HG03095 (cell line): ENCODE data around the gene UBAP1L.
"Not testable (repeated sequence)": the region's sequence is repeated elsewhere in the genome, so short reads cannot be mapped to it uniquely, and the experiment has no call there.

Source experiments
- ATAC-seq: cut with Tn5 transposase; IDR thresholded peaks from one replicate; pipeline ENCODE4 v1.9.1; 2021; ENCODE audit warnings: moderate library complexity; ENCODE audit not compliant: unreplicated experiment

UBAP1L gene

DNA sequence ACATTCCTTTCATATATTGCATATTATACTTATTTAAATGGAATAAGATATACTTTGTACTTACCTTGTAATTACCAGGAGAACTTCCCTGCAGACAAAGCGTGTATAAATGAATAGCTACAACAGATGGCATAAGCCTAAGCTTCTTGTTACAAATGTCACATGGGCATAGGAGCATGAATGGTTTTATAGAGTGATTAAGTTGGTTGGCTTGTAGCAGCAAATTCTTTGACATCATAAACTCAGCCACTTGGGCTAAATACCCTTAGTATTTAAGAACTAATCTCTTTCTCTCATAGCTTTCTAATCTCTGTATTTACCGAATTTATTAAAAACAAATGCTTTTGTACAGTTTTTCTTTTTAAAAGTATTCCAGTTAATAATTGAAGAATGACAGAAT is at the start of gene UBAP1L:
TSS of gene UBAP1L (minus strand) at position 115 of the 400 bp plus-strand sequence. CDS start 8,985 bp downstream, outside the sequence.
- ATAC-seq: no peak

DNA sequence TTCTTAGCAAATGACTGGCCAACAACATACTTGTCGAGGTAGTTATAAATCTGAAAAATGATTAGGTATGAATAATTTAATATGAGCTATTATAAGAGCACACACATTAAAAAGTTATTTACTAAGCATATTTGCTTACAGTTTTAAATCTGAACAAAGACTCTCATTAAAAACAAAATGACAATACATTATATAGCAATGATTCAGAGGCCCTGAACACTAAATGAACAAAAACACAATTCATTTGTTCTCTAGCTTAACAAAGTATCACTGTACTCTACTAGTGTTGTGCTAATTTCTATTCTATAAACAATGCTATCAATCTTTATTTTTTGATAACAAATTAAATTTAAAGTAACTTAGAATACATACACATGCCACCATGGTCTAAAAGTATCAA is 49.1 kb upstream of the UBAP1L start:
- no peak for ATAC-seq

DNA sequence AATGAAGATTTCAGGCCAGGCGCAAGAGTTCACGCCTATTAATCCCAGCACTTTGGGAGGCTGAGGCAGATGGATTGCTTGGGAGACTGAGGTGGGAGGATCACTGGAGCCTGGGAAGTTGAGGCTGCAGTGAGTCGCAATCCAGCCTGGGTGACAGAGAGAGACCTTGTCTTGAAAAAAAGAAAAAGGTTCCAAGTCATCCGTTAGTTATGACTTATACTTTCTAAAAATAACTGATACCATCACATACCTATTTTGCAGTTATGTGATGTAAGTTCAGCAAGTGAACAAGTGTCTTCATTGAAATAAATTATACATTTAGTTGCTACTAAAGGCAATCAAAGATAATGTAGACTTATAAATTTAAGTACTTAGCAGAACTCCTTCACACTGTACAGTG is 48.0 kb upstream of the UBAP1L start:
- no peak for ATAC-seq

DNA sequence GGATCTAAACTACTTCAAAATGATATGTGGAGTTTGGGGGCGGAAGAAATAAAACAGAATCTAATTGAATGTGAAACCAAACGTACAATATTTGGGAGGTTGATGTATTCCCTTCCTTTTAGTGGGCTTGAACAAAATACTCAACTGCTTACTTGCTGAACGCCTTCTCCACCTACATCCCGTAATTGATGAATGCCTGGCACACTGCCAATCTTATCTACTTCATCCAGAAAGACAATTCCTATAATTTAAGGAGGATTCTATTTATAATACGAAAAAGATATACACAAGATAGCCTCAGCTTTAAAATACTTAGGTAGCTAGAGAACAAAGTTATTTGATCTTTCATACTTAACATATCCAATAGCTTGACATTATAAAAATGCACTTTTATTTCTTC is 41.7 kb upstream of the UBAP1L start:
- ATAC-seq: no peak

DNA sequence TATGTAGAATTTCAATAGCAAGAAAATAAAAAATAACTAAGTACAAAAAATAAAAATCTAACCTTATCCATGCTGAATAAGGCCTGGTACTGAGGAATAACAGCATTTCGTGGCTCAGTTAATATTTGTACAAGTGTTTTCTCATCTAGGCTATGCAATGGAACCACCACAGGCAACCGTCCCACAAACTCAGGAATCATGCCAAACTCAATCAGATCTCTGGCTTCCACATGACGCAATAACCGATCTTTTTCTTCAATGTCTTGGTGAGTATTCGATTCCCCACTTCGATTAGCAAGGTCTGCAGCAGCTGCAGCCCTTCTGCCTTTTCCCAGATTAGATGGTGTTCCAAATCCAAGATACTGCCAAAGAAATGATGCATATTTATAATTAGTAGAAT is 39.7 kb upstream of the UBAP1L start:
- no peak for ATAC-seq

DNA sequence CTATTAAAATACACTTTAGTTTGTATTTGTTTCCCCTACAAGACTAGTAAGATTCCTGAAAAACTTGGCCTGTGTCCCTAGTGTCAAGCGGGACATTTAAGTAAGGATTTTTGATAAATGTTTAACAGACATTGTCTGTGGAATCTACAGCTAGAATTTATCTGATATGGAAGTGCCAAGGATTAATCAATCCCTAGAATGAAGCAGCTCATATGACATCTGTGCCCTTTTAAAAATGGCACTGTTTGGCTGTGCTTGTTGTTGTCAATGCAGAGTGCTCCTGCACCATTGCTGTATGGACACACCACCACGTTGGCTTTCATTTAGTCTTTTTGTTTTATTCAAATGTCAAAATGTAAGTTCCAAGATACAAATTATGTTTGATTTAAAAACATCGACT is 32.9 kb upstream of the UBAP1L start:
- ATAC-seq: no peak

DNA sequence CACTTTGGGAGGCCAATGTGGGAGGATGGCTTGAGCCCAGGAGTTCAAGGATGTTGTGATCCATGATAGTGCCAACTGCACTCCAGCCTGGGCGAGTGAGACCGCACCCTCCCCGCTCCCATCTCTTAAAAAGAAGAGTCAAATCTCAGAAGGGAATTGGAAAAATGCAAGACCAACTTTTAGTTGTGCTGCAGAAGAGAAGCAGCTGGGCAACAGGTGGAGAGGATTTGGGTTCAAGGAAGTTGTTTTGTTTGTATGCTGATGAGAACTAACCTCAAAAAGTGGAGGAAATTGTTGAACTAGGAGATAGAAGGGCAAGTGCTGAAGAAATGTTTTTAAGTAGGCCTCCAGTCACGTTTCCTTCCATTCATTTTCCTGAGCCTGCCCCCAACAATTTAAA is 31.4 kb upstream of the UBAP1L start:
- ATAC-seq: no peak

DNA sequence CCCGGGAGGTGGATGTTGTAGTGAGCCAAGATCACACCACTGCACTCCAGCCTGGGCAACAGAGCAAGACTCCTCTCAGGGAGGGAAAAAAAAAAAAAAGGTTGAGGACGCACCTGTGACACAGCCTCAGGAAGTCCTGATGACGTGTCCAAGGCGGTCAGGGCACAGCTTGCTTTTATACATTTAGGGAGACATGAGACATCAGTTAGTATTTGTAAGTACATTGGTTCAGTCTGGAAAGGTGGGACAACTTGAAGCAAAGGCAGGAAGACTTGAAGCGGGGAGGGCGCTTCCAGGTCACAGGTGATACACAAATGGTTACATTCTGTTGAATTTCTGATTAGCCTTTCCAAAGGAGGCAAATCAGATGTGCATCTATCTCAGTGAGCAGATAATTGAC is 23.6 kb upstream of the UBAP1L start:
- not testable (repeated sequence) for ATAC-seq

DNA sequence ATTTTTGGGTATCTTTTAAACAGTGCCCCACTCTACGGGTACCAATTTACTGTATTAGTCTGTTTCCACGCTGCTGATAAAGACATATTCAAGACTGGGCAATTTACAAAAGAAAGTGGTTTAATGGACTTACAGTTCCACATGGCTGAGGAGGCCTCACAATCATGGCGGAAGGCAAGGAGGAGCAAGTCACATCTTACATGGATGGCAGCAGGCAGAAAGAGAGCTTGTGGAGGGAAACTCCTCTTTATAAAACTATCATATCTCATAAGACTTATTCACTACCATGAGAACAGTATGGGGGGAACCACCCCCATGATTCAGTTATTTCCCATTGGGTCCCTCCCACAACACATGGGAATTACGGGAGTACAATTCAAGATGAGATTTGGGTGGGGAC is 22.9 kb upstream of the UBAP1L start:
- not testable (repeated sequence) for ATAC-seq

DNA sequence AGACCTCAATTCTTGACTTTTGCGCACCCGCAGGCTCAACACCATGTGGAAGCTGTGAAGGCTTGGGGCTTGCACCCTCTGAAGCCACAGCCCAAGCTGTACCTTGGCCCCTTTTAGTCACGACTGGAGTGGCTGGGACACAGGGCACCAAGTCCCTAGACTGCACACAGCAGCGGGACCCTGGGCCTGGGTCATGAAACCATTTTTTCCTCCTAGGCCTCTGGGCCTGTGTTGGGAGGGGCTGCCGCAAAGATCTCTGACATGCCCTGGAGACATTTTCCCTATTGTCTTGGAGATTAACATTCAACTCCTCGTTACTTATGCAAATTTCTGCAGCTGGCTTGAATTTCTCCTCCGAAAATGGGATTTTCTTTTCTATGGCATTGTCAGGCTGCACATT is 22.1 kb upstream of the UBAP1L start:
- ATAC-seq: not testable (repeated sequence)

DNA sequence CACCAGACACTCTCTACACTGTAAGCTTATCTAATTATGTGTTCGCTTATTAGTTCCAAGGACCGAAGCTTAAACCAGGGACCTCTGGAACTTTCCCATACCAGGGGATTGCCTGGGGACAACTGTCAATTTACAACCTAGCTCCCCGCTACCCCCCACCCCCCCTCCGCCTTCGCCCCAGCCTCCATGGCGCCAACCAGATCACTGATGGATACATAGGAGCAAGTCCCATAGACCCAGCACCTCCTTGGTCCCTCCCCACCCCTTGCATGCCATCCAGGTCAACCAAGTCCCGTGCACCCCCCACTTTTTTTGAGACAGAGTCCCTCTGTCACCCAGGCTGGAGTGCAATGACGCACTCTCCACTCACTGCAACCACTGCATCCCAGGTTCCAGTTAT is 19.5 kb upstream of the UBAP1L start:
- ATAC-seq: no peak

DNA sequence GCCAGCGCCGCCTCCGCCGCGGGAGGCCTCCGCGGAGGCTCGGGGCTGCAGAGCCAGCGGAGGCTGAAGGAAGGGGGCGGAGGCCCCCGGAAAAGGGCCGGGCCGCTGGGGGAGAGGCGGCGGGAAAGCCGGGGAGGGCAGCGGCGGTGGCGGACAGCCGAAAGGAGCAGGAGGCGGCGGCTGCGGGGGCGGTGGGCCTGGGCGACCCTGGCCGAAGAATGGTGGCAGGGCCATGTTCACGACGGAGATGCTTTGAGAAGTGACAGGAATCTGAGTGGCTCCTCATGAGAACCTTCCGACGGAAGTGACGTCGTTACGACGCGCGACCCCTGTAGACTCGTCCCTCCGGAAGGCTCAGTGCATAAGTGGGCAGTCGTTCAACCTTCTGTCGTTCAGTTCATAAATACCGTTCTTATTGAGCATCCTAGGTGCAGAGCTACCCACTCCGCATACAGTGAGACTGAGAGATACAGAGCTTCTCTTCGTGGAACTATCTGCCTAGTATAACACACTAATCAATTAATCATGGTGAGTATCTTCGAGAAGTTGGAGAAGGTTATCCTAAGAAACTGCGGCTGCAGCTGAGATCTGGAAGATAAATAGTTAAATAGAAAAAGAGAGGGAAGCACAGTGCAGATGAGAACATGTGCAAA is 18.7 kb upstream of the UBAP1L start, which contains the start of gene PDCD7:
TSS of gene PDCD7 (minus strand) at position 261 of the 653 bp plus-strand sequence. CDS start at position 234, 27 bp downstream.
- ATAC-seq: peak; percentile 80

DNA sequence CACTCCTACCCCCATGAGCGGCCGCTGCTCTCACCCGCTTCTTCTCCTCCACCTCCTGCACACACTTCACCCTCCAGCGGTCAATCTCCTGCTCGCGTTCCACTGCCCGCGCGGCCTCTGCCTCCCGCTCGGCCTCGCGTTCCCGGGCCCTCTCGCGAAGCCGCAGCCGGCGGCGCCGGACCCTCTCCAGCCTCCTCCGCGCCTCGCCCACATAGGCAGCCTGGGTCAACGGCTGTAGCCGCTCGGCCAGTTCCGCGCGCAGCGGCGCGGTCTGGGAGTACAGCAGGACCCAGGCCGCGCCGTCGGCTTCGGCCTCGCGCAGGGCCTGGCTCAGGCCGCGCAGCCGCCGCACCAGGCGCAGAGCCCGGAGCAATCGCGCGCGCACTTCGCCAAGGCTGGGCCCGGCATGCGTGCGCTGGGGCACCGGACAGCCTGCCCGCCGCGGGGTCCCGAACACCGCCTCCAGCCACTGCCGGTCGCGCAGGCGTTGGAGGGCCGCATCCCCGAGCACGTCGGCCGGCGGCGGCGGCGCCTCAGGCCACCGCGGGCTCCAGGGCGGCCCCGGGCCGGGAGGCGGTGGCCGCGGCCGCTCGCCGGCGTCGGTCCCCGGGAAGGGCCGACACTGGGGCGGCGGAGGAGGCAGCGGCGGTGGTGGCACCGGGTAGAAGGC is 18.0 kb upstream of the UBAP1L start:
- peak; percentile 32 for ATAC-seq

DNA sequence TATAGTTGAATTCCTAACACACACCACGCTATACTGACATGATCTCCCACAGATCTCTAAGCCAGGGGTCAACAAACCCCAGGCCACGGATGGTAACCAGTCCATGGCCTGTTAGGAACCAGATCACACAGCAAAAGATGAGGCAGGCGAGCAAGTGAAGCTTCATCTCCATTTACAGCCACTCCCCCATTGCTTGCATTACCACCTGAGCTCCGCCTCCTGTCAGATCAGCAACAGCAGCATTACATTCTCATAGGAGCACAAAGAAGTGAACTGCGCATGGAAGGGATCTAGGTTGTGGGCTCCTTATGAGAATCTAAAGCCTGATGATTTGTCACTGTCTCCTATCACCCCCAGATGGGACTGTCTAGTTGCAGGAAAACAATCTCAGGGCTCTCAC is 15.9 kb upstream of the UBAP1L start:
- ATAC-seq: no peak

DNA sequence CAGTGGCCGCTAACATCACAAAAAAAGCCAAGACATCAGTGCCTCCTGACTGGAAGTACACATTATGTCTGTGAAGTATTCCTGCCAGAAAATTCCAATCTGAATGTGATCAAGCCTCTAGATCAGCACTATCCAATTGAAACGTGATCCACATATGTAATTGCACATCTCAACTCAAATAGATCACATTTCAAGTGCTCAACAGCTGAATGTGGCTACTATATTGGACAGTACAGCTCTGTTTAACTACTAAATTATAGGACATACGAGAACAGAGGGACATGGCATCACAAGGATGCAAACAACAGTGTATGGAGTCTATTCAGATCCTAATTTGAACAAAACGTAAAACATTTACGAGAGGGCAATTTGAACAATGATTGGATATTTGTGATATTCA is 542 bp upstream of the UBAP1L start:
- ATAC-seq: no peak

DNA sequence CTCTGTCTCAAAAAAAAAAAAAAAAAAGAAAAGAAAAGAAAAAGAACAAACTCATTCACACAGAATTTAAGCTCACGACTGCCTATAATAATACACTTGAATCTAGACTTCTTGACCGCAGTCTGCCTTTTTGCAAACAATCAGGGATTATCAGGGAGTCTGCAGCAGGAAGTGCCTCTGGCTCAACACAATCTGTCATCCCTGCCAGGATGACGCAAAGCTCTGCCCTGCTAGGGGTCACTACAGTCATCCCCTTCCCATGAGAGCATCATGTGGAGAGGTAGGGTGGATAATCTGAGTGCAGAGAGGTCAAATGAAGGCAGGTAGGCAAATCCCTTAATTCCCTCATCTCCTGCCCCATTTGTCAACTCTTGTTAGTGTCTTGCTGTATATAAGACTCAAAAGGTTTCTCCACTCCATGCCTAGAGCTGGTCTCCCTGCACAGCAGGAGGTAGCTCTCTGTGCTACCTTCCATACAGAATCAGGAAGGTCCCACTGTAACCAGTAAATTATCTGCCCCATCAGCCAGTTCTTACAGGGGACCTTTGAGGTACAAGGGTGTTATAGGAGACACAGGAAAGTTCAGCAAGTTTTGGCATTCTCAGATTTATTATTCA is 4.2 kb downstream of the UBAP1L start:
- no peak for ATAC-seq

DNA sequence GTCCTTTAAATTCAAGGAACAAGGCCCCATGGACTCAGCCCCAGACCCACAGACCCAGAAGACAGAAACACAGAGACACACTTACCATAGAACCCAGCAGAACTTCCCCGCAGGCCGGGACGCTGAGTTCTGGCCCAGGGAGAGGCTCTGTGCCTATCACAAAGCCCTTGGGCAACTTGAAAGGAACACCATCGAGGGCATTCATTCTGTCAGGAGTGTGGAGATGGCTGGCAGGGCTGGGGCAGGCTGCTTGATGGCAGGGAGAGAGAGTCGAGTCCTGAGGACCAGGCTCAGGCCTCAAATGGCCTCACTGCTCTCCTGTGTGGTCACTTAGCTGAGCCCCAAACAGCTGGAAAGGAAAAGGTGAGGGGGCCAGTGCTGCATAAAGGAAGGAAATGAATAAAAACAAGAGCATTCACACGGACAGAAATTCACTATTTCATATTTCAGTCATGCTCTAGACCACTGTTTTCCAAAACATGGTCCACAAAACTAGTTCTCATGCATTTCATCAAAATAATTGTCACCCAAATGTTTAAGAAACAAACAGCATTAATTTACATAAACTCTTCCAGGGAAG is 8.9 kb downstream of the UBAP1L start:
- ATAC-seq: no peak

DNA sequence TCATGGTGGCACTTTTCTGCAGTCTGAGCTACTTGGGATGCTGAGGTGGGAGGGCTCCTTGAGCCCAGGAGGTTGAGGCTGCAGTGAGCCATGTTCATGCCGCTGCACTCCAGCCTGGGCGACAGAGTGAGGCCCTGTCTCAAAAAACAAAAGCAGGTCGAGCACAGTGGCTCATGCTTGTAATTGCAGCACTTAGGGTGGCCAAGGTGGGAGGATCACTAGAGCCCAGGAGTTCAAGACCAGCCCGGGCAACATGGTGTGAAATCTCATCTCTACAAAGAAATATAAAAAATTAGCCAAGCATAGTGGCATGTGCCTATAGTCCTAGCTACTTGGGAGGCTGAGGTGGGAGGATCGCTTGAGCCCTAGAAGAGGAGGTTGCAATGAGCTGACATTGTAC is 10.0 kb downstream of the UBAP1L start:
- ATAC-seq: no peak

DNA sequence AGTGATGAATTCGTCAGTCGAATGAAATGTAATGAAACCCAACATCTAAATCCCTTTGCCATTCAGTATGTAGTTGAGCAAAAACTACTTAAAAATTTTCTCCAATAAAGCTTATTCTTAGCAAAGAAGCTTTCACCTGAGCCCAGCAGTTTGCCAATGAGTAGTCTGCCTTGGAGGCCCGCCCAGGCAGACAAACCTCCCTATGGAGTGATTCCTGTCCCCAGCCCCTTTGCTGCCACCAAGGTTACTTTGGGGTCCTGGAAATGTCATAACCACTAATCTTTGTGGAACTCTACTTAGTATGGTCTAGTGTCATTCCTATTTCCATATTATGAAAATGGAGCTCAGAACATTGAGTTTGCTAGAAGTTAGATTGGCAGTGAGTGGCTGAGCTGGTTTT is 12.1 kb downstream of the UBAP1L start:
- ATAC-seq: no peak

DNA sequence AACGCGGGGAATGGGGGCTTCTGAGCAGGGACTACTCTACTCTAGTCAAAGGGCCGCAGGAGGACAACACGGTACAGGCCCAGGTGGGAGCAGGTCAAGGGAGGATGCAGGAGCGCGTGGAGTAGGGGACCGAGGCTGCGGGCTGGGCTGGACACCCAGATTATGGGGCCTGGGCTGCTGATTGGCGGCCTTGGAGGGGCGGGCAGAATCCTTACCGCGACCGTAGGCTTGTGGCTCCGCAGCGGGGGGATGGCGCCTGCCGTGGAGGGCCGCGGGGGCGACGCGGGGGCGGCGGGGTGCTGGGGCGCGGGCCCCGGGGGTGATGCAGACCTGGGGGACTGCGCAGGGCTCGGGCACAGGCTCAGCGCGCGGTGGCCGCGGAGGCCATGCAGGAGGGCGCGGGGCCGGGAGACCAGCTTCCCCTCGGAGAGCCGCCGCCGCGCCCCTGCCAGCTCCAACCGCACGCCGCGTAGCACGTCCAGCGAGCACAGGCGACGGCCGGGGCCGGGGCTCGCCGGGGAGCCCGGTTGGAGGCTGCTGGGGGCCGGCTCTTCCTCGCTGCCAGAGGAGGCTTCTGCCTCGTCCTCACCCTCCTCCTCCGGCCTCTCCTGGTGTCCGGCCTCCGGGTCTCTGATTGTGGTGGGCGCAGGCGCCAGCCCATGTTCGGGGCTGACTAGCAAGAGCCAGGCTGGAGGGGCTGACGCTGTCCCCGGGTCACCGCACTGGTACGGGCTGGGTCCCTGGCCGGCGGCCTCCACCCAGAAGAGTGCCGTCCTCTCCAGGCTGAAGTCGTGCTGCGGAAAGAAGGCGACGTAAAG is 12.9 kb downstream of the UBAP1L start:
- no peak for ATAC-seq

DNA sequence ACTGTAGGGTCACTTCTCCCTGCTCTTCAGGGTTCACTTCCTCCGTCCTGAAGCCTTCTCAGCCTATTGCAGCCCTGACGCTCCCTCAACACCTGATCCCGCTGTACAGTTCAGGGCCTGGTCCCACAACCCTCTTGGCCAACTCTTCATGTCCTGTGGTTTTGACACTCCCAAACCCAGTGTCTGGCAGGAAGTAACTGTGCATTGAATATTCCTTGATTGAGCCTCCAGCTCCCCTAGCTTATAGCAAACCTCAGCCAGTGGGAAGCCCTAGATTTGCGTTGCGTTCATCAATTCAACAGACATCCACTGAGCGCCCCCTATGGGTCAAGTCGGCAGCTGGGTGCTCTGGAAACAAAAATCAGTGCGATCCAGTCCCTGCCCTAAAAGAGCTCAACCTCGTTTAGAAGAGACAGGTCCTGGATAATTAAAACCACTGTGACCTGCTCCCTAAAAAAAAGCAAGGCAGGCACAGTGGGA is 13.5 kb downstream of the UBAP1L start:
- ATAC-seq: no peak
